C4-2B (cell line): Measurements from ENCODE around the gene NDUFA13.

Experiments
- ZFX ChIP-seq: fragments of 450-650 bp; IDR thresholded peaks from 2 replicates; pipeline ENCODE4 v1.6.1; 2017
- TF ChIP-seq, protein P1 (sequence below): fragments of 450-650 bp; conservative IDR thresholded peaks from 2 replicates; pipeline ENCODE4 v1.5.1; 2017; ENCODE audit warnings: mild to moderate bottlenecking

DNA sequence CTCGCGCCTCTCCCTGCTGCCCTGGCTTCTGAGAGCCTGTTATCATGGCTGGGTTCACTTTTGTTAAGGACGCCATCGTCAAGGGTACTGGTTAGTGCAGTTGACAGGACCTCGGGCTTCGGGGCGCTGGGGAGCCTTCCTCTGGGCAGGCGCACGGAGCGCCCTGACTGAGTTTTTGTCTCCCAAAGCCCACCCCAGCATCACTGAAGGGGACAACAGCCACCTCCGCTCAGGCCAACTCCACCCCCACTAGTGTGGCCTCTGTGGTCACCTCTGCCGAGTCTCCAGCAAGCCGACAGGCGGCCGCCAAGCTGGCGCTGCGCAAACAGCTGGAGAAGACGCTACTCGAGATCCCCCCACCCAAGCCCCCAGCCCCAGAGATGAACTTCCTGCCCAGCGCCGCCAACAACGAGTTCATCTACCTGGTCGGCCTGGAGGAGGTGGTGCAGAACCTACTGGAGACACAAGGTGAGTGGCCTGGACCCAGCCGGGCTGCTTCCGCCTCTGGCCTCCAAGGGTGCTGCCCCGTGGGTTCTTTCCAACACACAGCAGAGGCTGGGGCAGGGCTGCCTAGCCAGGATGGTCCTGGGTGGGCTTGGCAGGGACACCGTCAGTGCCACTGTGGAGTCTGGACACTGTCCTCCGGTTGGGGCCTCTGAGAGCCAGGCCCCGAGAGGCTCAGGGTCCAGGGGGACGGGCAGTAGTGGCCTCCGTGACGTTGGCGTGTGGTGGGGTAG is 17.6 kb upstream of the NDUFA13 start:
- TF ChIP-seq, protein P1, sequence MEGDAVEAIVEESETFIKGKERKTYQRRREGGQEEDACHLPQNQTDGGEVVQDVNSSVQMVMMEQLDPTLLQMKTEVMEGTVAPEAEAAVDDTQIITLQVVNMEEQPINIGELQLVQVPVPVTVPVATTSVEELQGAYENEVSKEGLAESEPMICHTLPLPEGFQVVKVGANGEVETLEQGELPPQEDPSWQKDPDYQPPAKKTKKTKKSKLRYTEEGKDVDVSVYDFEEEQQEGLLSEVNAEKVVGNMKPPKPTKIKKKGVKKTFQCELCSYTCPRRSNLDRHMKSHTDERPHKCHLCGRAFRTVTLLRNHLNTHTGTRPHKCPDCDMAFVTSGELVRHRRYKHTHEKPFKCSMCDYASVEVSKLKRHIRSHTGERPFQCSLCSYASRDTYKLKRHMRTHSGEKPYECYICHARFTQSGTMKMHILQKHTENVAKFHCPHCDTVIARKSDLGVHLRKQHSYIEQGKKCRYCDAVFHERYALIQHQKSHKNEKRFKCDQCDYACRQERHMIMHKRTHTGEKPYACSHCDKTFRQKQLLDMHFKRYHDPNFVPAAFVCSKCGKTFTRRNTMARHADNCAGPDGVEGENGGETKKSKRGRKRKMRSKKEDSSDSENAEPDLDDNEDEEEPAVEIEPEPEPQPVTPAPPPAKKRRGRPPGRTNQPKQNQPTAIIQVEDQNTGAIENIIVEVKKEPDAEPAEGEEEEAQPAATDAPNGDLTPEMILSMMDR = no peak
- TF ChIP-seq ZFX = no peak
